HCT116 (cell line): ENCODE results near the gene NMUR1. TPM values are rescaled to one million over a fixed set of nuclear protein-coding genes. Genes with fewer than 3 reads are reported as not detected.
A peak's percentile ranks its signal among the peaks of the same experiment; 100 is the strongest.

ENCODE experiments used
- ATAC-seq: fragments of 200-7000 bp; cut with Tn5 transposase; 2 replicates; pipeline ENCODE4 v1.9.1; 2020; ENCODE audit warnings: mild to moderate bottlenecking, moderate library complexity
- BruUV-seq: library from RNA; stranded (reverse); fragments of 400-500 nt; replicated peaks from 2 replicates; lab custom pipeline; 2021; lab: Mats Ljungman, UMichigan
- CTCF ChIA-PET: fragments of 300-600 bp; sonication (Branson Sonifier 250); formaldehyde crosslinking; loops from one replicate; lab custom pipeline; 2021; ENCODE audit warnings: antibody characterized with exemption; lab: Charles Lee
- POLR2A ChIA-PET: fragments of 300-600, 350-600 bp; sonication (Branson Sonifier 250); formaldehyde crosslinking; loops from one replicate; lab custom pipeline; 2021; ENCODE audit warnings: antibody characterized with exemption; lab: Charles Lee
- RAD21 ChIA-PET, 2 experiments: fragments of 300-600 bp; sonication (Branson Sonifier 250); formaldehyde crosslinking; loops; one replicate each; lab custom pipeline; 2023; ENCODE audit warnings: low total read pairs in 2 of 2; ENCODE audit not compliant: uncharacterized antibody in 2 of 2, unreplicated experiment in 2 of 2, low non-redundant PET in 1 of 2; lab: Charles Lee
- DNase-seq: peaks from one replicate; pipeline ENCODE4 v3.0.0-alpha.2; 2010; ENCODE audit warnings: low read depth, low spot score
- H2AFZ ChIP-seq: fragments of 200-600 bp; shearing (Covaris generic), sonication (generic); 2 replicates; pipeline ENCODE4 v1.6.1; 2017; ENCODE audit warnings: low read depth, mixed run types, mixed read lengths, antibody characterized with exemption, low read length; ENCODE audit not compliant: poor library complexity, severe bottlenecking
- H3K27ac ChIP-seq: 2 replicates; pipeline ENCODE4 v1.5.1; 2012; ENCODE audit warnings: low read depth, low read length
- H3K27me3 ChIP-seq: fragments of 200-600 bp; sonication (generic); 2 replicates; pipeline ENCODE4 v1.6.1; 2016; ENCODE audit warnings: mixed run types, low read length, mixed read lengths; ENCODE audit not compliant: insufficient read depth
- H3K36me3 ChIP-seq, 2 experiments: fragments of 200-500 bp in 1 of 2; fragments of 200-600 bp in 1 of 2; sonication (Bioruptor generic) in 1 of 2; sonication (generic) in 1 of 2; 2 replicates each; pipeline versions ENCODE4 v1.5.1 to v1.6.1; 2014 to 2016; ENCODE audit warnings: low read length in 2 of 2, inconsistent platforms in 1 of 2, mixed read lengths in 1 of 2, mixed run types in 1 of 2; ENCODE audit not compliant: insufficient read depth in 2 of 2, control insufficient read depth in 1 of 2
- H3K4me1 ChIP-seq, 2 experiments: fragments of 200-600 bp in 1 of 2; sonication (generic) in 1 of 2; 2 replicates each; pipeline versions ENCODE4 v1.5.1 to v1.6.1; 2012 to 2017; ENCODE audit warnings: low read length in 2 of 2, inconsistent platforms in 1 of 2, mild to moderate bottlenecking in 1 of 2, mixed read lengths in 1 of 2, mixed run types in 1 of 2, moderate library complexity in 1 of 2; ENCODE audit not compliant: insufficient read depth in 2 of 2, control insufficient read depth in 1 of 2
- H3K4me2 ChIP-seq: fragments of 200-600 bp; sonication (generic); 2 replicates; pipeline ENCODE4 v1.6.1; 2017; ENCODE audit warnings: mixed run types, low read length, mixed read lengths
- H3K4me3 ChIP-seq, 2 experiments: fragments of 200-600 bp in 1 of 2; sonication (generic) in 1 of 2; replicated peaks in 1 of 2; 2 replicates each; pipeline ENCODE4 v1.5.1; 2011 to 2016; ENCODE audit warnings: low read length in 2 of 2, control low read depth in 1 of 2, low read depth in 1 of 2, mild to moderate bottlenecking in 1 of 2, mixed read lengths in 1 of 2, mixed run types in 1 of 2
- H3K79me2 ChIP-seq: fragments of 200-600 bp; sonication (generic); 2 replicates; pipeline ENCODE4 v1.6.1; 2017; ENCODE audit warnings: mild to moderate bottlenecking, mixed run types, low read length, moderate library complexity, mixed read lengths; ENCODE audit not compliant: insufficient read depth
- H3K9ac ChIP-seq: fragments of 200-600 bp; sonication (generic); 2 replicates; pipeline ENCODE4 v1.6.1; 2016; ENCODE audit warnings: low read length, mixed read lengths
- H3K9me2 ChIP-seq: fragments of 200-600 bp; sonication (generic), shearing (Covaris generic); 2 replicates; pipeline ENCODE4 v1.6.1; 2017; ENCODE audit warnings: mixed run types, mild to moderate bottlenecking, moderate library complexity; ENCODE audit not compliant: insufficient read depth
- H3K9me3 ChIP-seq, 2 experiments: fragments of 200-500 bp in 1 of 2; fragments of 200-600 bp in 1 of 2; sonication (Bioruptor generic) in 1 of 2; sonication (generic) in 1 of 2; 2 replicates each; pipeline ENCODE4 v1.6.1; 2014 to 2017; ENCODE audit warnings: low read length in 2 of 2, mixed read lengths in 2 of 2, inconsistent platforms in 1 of 2, low read depth in 1 of 2, mild to moderate bottlenecking in 1 of 2, mixed run types in 1 of 2, moderate library complexity in 1 of 2; ENCODE audit not compliant: control insufficient read depth in 1 of 2, insufficient read depth in 1 of 2
- H4K20me1 ChIP-seq: fragments of 200-600 bp; sonication (generic), shearing (Covaris generic); 2 replicates; pipeline ENCODE4 v1.6.1; 2017; ENCODE audit warnings: mixed run types, mild to moderate bottlenecking, moderate library complexity; ENCODE audit not compliant: insufficient read depth
- CEBPB ChIP-seq: IDR thresholded peaks from 2 replicates; pipeline ENCODE4 v1.6.1; 2012; ENCODE audit warnings: low read depth
- ELF1 ChIP-seq: IDR thresholded peaks from 2 replicates; pipeline ENCODE4 v1.6.1; 2012; ENCODE audit warnings: low read depth, borderline replicate concordance
- POLR2A ChIP-seq: IDR thresholded peaks from 2 replicates; pipeline ENCODE4 v1.7.0; 2011; ENCODE audit warnings: borderline replicate concordance; ENCODE audit not compliant: insufficient read depth, insufficient read length; ENCODE audit errors: extremely low read depth
- POLR2AphosphoS5 ChIP-seq: IDR thresholded peaks from 2 replicates; pipeline ENCODE4 v1.6.1; 2011; ENCODE audit warnings: mild to moderate bottlenecking, low read depth, low read length, moderate library complexity
- SIN3A ChIP-seq: IDR thresholded peaks from 2 replicates; pipeline ENCODE4 v1.6.1; 2012; ENCODE audit warnings: low read depth
- SP1 ChIP-seq: IDR thresholded peaks from 2 replicates; pipeline ENCODE4 v1.6.1; 2012; ENCODE audit warnings: low read depth
- SRF ChIP-seq: IDR thresholded peaks from 2 replicates; pipeline ENCODE4 v1.6.1; 2012; ENCODE audit warnings: low read depth
- ZNF274 ChIP-seq: fragments of 200-500 bp; sonication (Bioruptor generic); IDR thresholded peaks from 2 replicates; pipeline ENCODE4 v1.6.1; 2014; ENCODE audit warnings: mild to moderate bottlenecking, low read depth, low read length, inconsistent platforms
- intact Hi-C: fragments of 100-400 bp; cut with micrococcal nuclease; formaldehyde crosslinking; loops from 2 replicates; pipeline ENCODE4 v1.10.0; 2022
- total RNA-seq: library from RNA; stranded (reverse); gene quantifications from one replicate; pipeline ENCODE4 v1.2.1, GENCODE V29; 2021; ENCODE audit not compliant: unreplicated experiment
- TF ChIP-seq, protein P1 (sequence below), 3 experiments: fragments of 200-600 bp in 1 of 3; sonication (generic) in 1 of 3; IDR thresholded peaks in 2 of 3; conservative IDR thresholded peaks in 1 of 3; 2 replicates each; pipeline ENCODE4 v1.5.1; 2012 to 2017; ENCODE audit warnings: low read depth in 2 of 3, low read length in 2 of 3, antibody characterized with exemption in 1 of 3, borderline replicate concordance in 1 of 3, control low read depth in 1 of 3, mild to moderate bottlenecking in 1 of 3, mixed read lengths in 1 of 3, mixed run types in 1 of 3, moderate library complexity in 1 of 3; ENCODE audit not compliant: insufficient read depth in 1 of 3
- TF ChIP-seq, protein P2 (sequence below): IDR thresholded peaks from 2 replicates; pipeline ENCODE4 v1.6.1; 2012
- TF ChIP-seq, protein P3 (sequence below): IDR thresholded peaks from 2 replicates; pipeline ENCODE4 v1.6.1; 2011; ENCODE audit warnings: mild to moderate bottlenecking, low read length, moderate library complexity; ENCODE audit not compliant: insufficient replicate concordance; ENCODE audit errors: extremely low read depth

Gene NMUR1
- total RNA-seq, 1 experiment from 2014 or later = not detected

DNA sequence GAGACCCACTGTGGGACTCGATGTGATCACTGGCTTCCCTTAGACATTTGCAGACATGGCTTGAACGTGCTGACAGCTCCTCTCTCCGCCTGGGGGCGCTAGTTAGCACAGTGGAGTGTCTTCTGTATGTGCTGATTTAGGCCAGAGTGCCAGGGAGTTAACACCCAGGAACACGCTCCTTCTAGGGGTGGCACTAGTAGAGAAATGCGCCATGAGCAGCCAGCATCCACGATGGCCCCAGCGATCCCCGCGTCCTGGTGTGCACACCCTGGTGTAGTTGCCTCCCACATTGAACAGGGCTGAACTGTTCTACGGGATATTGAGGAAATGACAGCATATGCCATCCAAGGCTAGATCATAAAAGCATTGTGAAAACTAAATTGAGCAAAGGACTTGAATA lies 11.4 kb upstream of the NMUR1 start:
- no peaks in the 10 kb centered on the region for H3K4me1 ChIP-seq
- peak; percentile 80 for ATAC-seq
- no peak overlapping the region for H3K27ac ChIP-seq
- no peaks in the 10 kb centered on the region for H3K27me3 ChIP-seq
- H3K36me3 ChIP-seq = no peaks in the 10 kb centered on the region
- H2AFZ ChIP-seq = no peak overlapping the region
- no peak for DNase-seq
- intact Hi-C loops = no loop called here
- no peaks in the 10 kb centered on the region for H4K20me1 ChIP-seq
- ChIA-PET RAD21 (no interaction called here), CTCF (no interaction called here), POLR2A (no interaction called here)
- no peak overlapping the region for H3K4me2 ChIP-seq
- BruUV-seq = no TSS peak
- no peak overlapping the region for H3K9ac ChIP-seq
- peaks cover 0 to 7% of the 10 kb centered on the region in 2 experiments; a peak in 1 of 4 replicates for H3K9me3 ChIP-seq
- H3K79me2 ChIP-seq = no peaks in the 10 kb centered on the region
- H3K9me2 ChIP-seq = no peaks in the 10 kb centered on the region
- TF ChIP-seq, protein P1, sequence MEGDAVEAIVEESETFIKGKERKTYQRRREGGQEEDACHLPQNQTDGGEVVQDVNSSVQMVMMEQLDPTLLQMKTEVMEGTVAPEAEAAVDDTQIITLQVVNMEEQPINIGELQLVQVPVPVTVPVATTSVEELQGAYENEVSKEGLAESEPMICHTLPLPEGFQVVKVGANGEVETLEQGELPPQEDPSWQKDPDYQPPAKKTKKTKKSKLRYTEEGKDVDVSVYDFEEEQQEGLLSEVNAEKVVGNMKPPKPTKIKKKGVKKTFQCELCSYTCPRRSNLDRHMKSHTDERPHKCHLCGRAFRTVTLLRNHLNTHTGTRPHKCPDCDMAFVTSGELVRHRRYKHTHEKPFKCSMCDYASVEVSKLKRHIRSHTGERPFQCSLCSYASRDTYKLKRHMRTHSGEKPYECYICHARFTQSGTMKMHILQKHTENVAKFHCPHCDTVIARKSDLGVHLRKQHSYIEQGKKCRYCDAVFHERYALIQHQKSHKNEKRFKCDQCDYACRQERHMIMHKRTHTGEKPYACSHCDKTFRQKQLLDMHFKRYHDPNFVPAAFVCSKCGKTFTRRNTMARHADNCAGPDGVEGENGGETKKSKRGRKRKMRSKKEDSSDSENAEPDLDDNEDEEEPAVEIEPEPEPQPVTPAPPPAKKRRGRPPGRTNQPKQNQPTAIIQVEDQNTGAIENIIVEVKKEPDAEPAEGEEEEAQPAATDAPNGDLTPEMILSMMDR (IDR thresholded peaks at IDR 0.05 in 2 of 3, conservative IDR thresholded peaks at IDR 0.05 in 1 of 3; ENCODE audit: borderline replicate concordance in 1 of 3, insufficient read depth in 1 of 3, low read depth in 2 of 3, low read length in 2 of 3) = peak in 2 of 3 experiments; percentile 48 to 53; a peak in 4 of 6 replicates
- TF ChIP-seq SP1 = no peak
- no peak overlapping the region for H3K4me3 ChIP-seq

DNA sequence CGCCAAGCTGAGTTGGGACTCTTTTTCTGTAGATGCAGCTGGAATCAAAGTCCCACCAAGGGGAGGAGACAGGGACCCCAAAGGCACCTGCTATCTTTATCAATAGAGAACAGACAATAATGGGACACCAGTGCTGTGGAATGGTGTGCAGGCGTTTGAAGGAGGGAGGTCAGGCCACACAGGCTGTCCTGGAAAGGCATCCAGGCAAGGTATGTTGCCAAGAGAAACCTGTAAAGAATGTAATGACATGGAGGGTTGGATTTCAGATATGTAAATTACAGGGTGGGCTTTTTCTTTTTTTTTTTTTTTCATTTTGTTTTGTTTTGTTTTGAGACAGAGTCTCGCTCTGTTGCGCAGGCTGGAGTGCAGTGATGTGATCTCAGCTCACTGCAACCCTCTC lies 9.7 kb upstream of the NMUR1 start:
- Histone ChIP-seq H3K27ac (no peak overlapping the region), H3K4me3 (no peak overlapping the region), H3K27me3 (no peaks in the 10 kb centered on the region), H3K4me1 (no peaks in the 10 kb centered on the region), H3K36me3 (no peaks in the 10 kb centered on the region), H3K9me2 (no peaks in the 10 kb centered on the region), H3K79me2 (no peaks in the 10 kb centered on the region), H4K20me1 (no peaks in the 10 kb centered on the region), H3K9ac (no peak overlapping the region), H3K9me3 (peaks cover 0 to 7% of the 10 kb centered on the region in 2 experiments; a peak in 1 of 4 replicates), H2AFZ (no peak overlapping the region), H3K4me2 (no peak overlapping the region)
- DNase-seq (no peak), ATAC-seq (no peak)
- no peak for TF ChIP-seq ZNF274
- TF ChIP-seq POLR2A = no peak
- no peak for TF ChIP-seq SRF
- TF ChIP-seq ELF1 = no peak
- no peak for TF ChIP-seq CEBPB
- TF ChIP-seq SIN3A = no peak
- no peak for TF ChIP-seq POLR2AphosphoS5
- TF ChIP-seq, protein P2, sequence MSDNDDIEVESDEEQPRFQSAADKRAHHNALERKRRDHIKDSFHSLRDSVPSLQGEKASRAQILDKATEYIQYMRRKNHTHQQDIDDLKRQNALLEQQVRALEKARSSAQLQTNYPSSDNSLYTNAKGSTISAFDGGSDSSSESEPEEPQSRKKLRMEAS = no peak
- TF ChIP-seq, protein P3, sequence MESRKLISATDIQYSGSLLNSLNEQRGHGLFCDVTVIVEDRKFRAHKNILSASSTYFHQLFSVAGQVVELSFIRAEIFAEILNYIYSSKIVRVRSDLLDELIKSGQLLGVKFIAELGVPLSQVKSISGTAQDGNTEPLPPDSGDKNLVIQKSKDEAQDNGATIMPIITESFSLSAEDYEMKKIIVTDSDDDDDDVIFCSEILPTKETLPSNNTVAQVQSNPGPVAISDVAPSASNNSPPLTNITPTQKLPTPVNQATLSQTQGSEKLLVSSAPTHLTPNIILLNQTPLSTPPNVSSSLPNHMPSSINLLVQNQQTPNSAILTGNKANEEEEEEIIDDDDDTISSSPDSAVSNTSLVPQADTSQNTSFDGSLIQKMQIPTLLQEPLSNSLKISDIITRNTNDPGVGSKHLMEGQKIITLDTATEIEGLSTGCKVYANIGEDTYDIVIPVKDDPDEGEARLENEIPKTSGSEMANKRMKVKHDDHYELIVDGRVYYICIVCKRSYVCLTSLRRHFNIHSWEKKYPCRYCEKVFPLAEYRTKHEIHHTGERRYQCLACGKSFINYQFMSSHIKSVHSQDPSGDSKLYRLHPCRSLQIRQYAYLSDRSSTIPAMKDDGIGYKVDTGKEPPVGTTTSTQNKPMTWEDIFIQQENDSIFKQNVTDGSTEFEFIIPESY = no peak
- ChIA-PET CTCF (no interaction called here), POLR2A (no interaction called here), RAD21 (no interaction called here)
- BruUV-seq = no TSS peak
- intact Hi-C loops = no loop called here
